ENCODE measurements around the gene OR2T33.
"Not testable (repeated sequence)": the region's sequence is repeated elsewhere in the genome, so short reads cannot be mapped to it uniquely, and the experiment has no call there.

The OR2T33 gene
- 0 reads per million in 3 experiments for total RNA-seq

GRCh38 chr1:248277876-248278275, at the start of gene OR2T33:
OR2T33 (minus strand) TSS chr1:248277976; CDS start chr1:248273814, 4,162 bp downstream.
- DNase-seq: no peak

GRCh38 chr1:248324468-248324867, 46.7 kb upstream of the OR2T33 start, which contains the start of gene OR2M7:
OR2M7 (minus strand) TSS chr1:248324568; CDS start chr1:248324568, 0 bp downstream.
- no peak for DNase-seq

GRCh38 chr1:248316796-248317195, 39.0 kb upstream of the OR2T33 start:
- DNase-seq: no peak

- not testable (repeated sequence) for DNase-seq
These were observed 29.0 kb upstream of the OR2T33 start for GRCh38 chr1:248306740-248307139.

GRCh38 chr1:248306103-248306502, 28.3 kb upstream of the OR2T33 start:
- no peak for DNase-seq

- DNase-seq: not testable (repeated sequence)
These were observed 27.9 kb upstream of the OR2T33 start for GRCh38 chr1:248305672-248306071.

GRCh38 chr1:248303324-248303723, 25.5 kb upstream of the OR2T33 start, which contains the start of gene OR2T12:
OR2T12 (minus strand) TSS chr1:248303424; CDS start chr1:248295578, 7,846 bp downstream.
- no peak for DNase-seq

- no peak for DNase-seq
These were observed 10.6 kb upstream of the OR2T33 start for GRCh38 chr1:248288391-248288790.

- DNase-seq: not testable (repeated sequence)
These were observed 4.6 kb downstream of the OR2T33 start for GRCh38 chr1:248273225-248273624.

GRCh38 chr1:248268178-248268577, 9.6 kb downstream of the OR2T33 start:
- no peak for DNase-seq

- not testable (repeated sequence) for DNase-seq
These were observed 18.5 kb downstream of the OR2T33 start for GRCh38 chr1:248259309-248259708.

GRCh38 chr1:248243204-248243603, 34.6 kb downstream of the OR2T33 start:
- peak; percentile 4 for DNase-seq

- no peak for DNase-seq
These were observed 38.3 kb downstream of the OR2T33 start for GRCh38 chr1:248239478-248239877.

- no peak for DNase-seq
These were observed 46.7 kb downstream of the OR2T33 start, which contains the start of gene OR2M4 for GRCh38 chr1:248231117-248231516. OR2M4 (plus strand) TSS chr1:248231417; CDS start chr1:248238929, 7,512 bp downstream.

GRCh38 chr1:248229360-248229908, 48.3 kb downstream of the OR2T33 start:
- no peak for DNase-seq

- no peak for DNase-seq
These were observed 52.2 kb downstream of the OR2T33 start for GRCh38 chr1:248225537-248225936.
